Mucosa of rectum (tissue), 2 donors: ENCODE results near the gene RHBDD3.

Experiments used
- H3K27ac ChIP-seq, 2 donors: one replicate each; pipeline ENCODE4 v1.7.0; 2013; ENCODE audit warnings: inconsistent platforms in 2 of 2, low read depth in 2 of 2, low read length in 2 of 2
- H3K27me3 ChIP-seq, 2 donors: one replicate each; pipeline ENCODE4 v1.7.0; 2013; ENCODE audit warnings: low read length in 2 of 2; ENCODE audit not compliant: control insufficient read depth in 2 of 2, insufficient read depth in 2 of 2
- H3K36me3 ChIP-seq, 2 donors: one replicate each; pipeline ENCODE4 v1.7.0; 2013; ENCODE audit warnings: low read length in 2 of 2; ENCODE audit not compliant: control insufficient read depth in 2 of 2, insufficient read depth in 2 of 2
- H3K4me1 ChIP-seq, 2 donors: one replicate each; pipeline ENCODE4 v1.7.0; 2013; ENCODE audit warnings: low read length in 2 of 2, mild to moderate bottlenecking in 1 of 2; ENCODE audit not compliant: control insufficient read depth in 2 of 2, insufficient read depth in 2 of 2
- H3K4me3 ChIP-seq, 2 donors: one replicate each; pipeline ENCODE4 v1.7.0; 2013; ENCODE audit warnings: low read length in 2 of 2
- H3K9ac ChIP-seq, 2 donors: one replicate each; pipeline ENCODE4 v1.7.0; 2013; ENCODE audit warnings: low read length in 2 of 2, low read depth in 1 of 2, mild to moderate bottlenecking in 1 of 2
- H3K9me3 ChIP-seq, 2 donors: one replicate each; pipeline ENCODE4 v1.7.0; 2013; ENCODE audit warnings: low read length in 2 of 2; ENCODE audit not compliant: control insufficient read depth in 2 of 2
- donor health status: healthy.
- donor health status: Normal muscosa, but diverticular disease.

The RHBDD3 gene

DNA sequence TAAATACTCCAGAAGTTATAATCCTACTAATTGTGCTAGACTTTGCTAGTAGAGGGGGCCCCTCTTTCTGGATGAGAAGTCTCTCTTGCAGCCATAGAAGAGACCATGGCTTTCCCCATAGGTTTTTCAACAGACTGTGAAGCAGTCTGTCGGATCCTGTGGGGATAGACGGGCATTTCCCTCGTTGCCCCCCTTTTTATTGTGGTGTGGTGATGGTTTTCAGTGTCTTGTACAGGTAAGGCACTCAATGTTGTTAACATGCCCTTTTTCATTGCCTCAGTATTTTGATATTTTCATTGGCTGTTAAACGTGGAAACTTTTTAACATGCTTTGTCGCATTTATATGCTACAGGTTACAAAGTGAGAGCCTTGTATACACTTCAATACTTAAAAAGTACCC lies 22.3 kb upstream of the RHBDD3 start:
- peaks cover 76 to 87% of the 10 kb centered on the region in 2 donors for H3K36me3 ChIP-seq

GRCh38 chr22:29288837-29289236 lies 21.1 kb upstream of the RHBDD3 start:
- Histone ChIP-seq H3K9ac (no peak overlapping the region), H3K4me1 (no peaks in the 10 kb centered on the region), H3K4me3 (no peak overlapping the region), H3K27ac (no peak overlapping the region), H3K27me3 (no peaks in the 10 kb centered on the region), H3K36me3 (peaks cover 79 to 89% of the 10 kb centered on the region in 2 donors), H3K9me3 (no peaks in the 10 kb centered on the region)

More for the DNA sequence above, 22.3 kb upstream of the RHBDD3 start:
- no peaks in the 10 kb centered on the region for H3K9me3 ChIP-seq
- no peak overlapping the region for H3K4me3 ChIP-seq
- H3K9ac ChIP-seq: no peak overlapping the region
- H3K27ac ChIP-seq: no peak overlapping the region
- H3K27me3 ChIP-seq: no peaks in the 10 kb centered on the region
- H3K4me1 ChIP-seq: no peaks in the 10 kb centered on the region

DNA sequence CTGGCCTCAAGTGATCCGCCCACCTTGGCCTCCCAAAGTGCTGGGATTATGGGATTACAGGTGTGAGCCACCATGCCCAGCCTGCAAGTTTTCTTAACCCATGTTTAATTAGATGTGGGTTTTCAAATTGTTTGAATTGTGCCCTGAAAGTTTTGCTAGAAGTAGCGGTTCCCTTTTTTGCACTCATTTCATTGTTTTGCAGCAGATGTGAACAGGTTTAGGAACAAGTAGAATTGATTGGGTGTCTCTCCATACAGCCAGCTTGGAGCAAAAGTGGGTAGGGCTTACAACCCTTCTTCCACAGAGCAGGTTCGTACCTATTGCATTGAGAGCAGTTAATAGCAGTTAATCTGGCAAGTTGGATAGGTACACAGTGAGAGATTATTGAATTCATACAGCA lies 16.4 kb upstream of the RHBDD3 start:
- H3K9ac ChIP-seq: no peak overlapping the region
- H3K36me3 ChIP-seq: peaks cover 64 to 78% of the 10 kb centered on the region in 2 donors
- H3K27ac ChIP-seq: no peak overlapping the region
- no peak overlapping the region for H3K4me3 ChIP-seq
- no peaks in the 10 kb centered on the region for H3K9me3 ChIP-seq
- no peaks in the 10 kb centered on the region for H3K4me1 ChIP-seq
- no peaks in the 10 kb centered on the region for H3K27me3 ChIP-seq

DNA sequence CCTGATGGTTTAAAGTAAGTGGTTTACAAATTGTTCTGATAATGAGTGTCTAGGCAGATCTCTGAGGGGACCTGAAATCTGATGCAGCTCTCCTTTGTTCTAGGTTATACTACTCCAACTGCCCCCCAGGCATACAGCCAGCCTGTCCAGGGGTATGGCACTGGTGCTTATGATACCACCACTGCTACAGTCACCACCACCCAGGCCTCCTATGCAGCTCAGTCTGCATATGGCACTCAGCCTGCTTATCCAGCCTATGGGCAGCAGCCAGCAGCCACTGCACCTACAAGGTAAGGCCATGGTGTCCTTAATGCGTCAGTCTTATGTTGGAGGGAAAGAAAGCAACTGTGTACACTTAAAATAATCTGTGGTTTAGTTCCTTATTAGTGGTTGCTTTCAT lies 10.1 kb upstream of the RHBDD3 start:
- H3K9me3 ChIP-seq: no peaks in the 10 kb centered on the region
- no peak overlapping the region for H3K9ac ChIP-seq
- H3K4me1 ChIP-seq: peaks cover 8 to 16% of the 10 kb centered on the region in 2 donors
- H3K4me3 ChIP-seq: no peak overlapping the region
- no peak overlapping the region for H3K27ac ChIP-seq
- peaks cover 64 to 67% of the 10 kb centered on the region in 2 donors for H3K36me3 ChIP-seq
- H3K27me3 ChIP-seq: no peaks in the 10 kb centered on the region

DNA sequence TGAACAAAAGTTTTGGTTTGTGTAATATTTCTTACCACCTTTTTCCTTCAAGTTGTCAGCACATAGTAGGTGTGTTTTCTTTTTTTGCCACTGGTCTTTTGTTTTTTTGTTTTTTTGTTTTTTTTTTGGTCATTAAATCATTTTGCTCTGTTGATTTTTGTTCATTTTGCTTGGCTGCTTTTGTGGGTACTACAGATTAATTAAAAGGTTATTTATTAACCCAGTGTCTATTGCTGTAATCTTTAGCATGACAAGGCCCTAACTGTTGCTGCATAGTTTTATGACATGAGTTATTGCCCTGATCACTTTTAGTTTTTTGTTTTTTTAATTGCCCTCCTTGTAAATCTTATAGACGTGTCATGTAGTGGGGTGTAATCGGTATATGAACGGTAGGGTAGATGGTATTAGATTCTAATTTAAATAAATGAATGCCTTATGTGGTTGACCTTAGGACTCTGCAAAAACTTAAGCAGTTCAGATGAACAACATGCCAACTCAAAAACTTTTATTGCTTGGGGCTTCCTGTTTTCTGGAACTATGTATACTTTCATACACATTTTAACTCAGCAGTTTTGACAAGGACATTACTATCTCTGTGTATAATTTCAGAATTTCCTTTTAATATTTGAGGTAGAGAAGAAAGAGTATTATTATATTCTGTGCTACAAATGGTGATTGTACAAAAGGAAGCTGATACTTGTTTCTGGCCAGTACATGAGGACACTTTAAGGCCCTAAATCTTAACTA lies 8.2 kb upstream of the RHBDD3 start:
- Histone ChIP-seq H3K36me3 (peaks cover 64 to 71% of the 10 kb centered on the region in 2 donors), H3K27me3 (no peaks in the 10 kb centered on the region), H3K9me3 (no peaks in the 10 kb centered on the region), H3K4me3 (no peak overlapping the region), H3K27ac (no peak overlapping the region), H3K4me1 (peaks cover 19 to 21% of the 10 kb centered on the region in 2 donors), H3K9ac (peak overlapping the region in 1 of 2 donors; percentile 6)

- H3K36me3 ChIP-seq: peaks cover 61 to 72% of the 10 kb centered on the region in 2 donors
- no peaks in the 10 kb centered on the region for H3K27me3 ChIP-seq
- no peaks in the 10 kb centered on the region for H3K9me3 ChIP-seq
- no peak overlapping the region for H3K9ac ChIP-seq
- no peak overlapping the region for H3K27ac ChIP-seq
- H3K4me3 ChIP-seq: no peak overlapping the region
- H3K4me1 ChIP-seq: peaks cover 22 to 29% of the 10 kb centered on the region in 2 donors
These were observed 7.4 kb upstream of the RHBDD3 start for GRCh38 chr22:29275167-29275566.

GRCh38 chr22:29272624-29273023 lies 4.8 kb upstream of the RHBDD3 start:
- Histone ChIP-seq H3K4me3 (no peak overlapping the region), H3K36me3 (peaks cover 43 to 55% of the 10 kb centered on the region in 2 donors), H3K27ac (no peak overlapping the region), H3K9me3 (no peaks in the 10 kb centered on the region), H3K4me1 (peaks cover 34 to 41% of the 10 kb centered on the region in 2 donors), H3K27me3 (no peaks in the 10 kb centered on the region), H3K9ac (no peak overlapping the region)

GRCh38 chr22:29270475-29271271 lies 2.9 kb upstream of the RHBDD3 start:
- peaks cover 35 to 39% of the 10 kb centered on the region in 2 donors for H3K4me1 ChIP-seq
- H3K9ac ChIP-seq: peak overlapping the region; percentile 14
- peak overlapping the region; percentile 12 to 32 for H3K27ac ChIP-seq
- no peaks in the 10 kb centered on the region for H3K27me3 ChIP-seq
- peaks cover 36 to 44% of the 10 kb centered on the region in 2 donors for H3K36me3 ChIP-seq
- no peaks in the 10 kb centered on the region for H3K9me3 ChIP-seq
- H3K4me3 ChIP-seq: peak overlapping the region; percentile 95 to 96

DNA sequence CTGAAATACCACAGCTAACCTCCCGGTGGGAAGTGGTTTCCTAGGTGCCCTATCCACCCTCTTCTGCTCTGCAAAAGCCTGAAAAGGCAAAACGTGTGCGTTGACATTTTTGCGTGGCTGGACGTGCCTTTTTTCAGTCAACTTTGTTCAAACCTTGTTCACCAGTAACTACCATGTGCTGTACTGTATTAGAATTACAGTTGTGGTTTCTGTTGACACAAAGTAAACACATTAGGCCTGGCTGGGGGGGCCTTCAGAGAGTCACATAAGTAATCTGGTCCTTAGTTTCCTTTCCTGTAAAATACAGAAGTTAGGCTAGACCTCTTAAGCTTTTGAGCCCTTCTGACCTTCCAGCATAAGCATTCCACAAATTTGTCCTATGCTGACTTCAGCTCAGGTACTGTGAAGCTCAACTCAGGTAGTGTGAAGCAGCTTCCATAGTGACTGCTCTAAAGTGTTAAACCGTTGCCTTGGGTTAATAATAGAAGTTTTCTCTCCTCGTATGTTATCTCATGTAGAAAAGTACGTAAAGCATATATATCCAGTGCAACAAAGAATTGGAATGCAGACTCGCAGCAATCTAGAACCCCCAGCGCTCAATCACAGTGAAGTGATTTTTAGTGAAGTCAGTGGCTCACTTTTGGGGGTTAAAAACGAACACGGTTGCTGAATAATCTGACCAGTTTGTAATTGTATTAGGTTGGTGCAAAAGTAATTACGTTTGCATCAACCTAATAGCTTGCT lies 2.1 kb upstream of the RHBDD3 start:
- Histone ChIP-seq H3K27ac (peak overlapping the region; percentile 32 to 98), H3K27me3 (no peaks in the 10 kb centered on the region), H3K36me3 (peaks cover 29 to 43% of the 10 kb centered on the region in 2 donors), H3K4me1 (peaks cover 30 to 39% of the 10 kb centered on the region in 2 donors), H3K9ac (peak overlapping the region; percentile 99), H3K4me3 (peak overlapping the region; percentile 95 to 96), H3K9me3 (no peaks in the 10 kb centered on the region)
